Activated naive CD8-positive, alpha-beta T cell (primary cell): Measurements from ENCODE around the gene SFR1.

Experiments used
- H3K27ac Mint-ChIP-seq: one replicate; pipeline ENCODE4 v1.8.0; 2021; ENCODE audit warnings: mixed read lengths
- H3K27me3 Mint-ChIP-seq: one replicate; pipeline ENCODE4 v1.8.0; 2021; ENCODE audit warnings: mixed read lengths
- H3K36me3 Mint-ChIP-seq: one replicate; pipeline ENCODE4 v1.8.0; 2021; ENCODE audit warnings: mixed read lengths
- H3K4me1 Mint-ChIP-seq: one replicate; pipeline ENCODE4 v1.8.0; 2021; ENCODE audit warnings: low read depth, mixed read lengths
- H3K4me3 Mint-ChIP-seq: one replicate; pipeline ENCODE4 v1.8.0; 2021; ENCODE audit warnings: mild to moderate bottlenecking, mixed read lengths
- H3K9me3 Mint-ChIP-seq: one replicate; pipeline ENCODE4 v1.8.0; 2021; ENCODE audit warnings: low read depth, mixed read lengths

Gene SFR1

DNA sequence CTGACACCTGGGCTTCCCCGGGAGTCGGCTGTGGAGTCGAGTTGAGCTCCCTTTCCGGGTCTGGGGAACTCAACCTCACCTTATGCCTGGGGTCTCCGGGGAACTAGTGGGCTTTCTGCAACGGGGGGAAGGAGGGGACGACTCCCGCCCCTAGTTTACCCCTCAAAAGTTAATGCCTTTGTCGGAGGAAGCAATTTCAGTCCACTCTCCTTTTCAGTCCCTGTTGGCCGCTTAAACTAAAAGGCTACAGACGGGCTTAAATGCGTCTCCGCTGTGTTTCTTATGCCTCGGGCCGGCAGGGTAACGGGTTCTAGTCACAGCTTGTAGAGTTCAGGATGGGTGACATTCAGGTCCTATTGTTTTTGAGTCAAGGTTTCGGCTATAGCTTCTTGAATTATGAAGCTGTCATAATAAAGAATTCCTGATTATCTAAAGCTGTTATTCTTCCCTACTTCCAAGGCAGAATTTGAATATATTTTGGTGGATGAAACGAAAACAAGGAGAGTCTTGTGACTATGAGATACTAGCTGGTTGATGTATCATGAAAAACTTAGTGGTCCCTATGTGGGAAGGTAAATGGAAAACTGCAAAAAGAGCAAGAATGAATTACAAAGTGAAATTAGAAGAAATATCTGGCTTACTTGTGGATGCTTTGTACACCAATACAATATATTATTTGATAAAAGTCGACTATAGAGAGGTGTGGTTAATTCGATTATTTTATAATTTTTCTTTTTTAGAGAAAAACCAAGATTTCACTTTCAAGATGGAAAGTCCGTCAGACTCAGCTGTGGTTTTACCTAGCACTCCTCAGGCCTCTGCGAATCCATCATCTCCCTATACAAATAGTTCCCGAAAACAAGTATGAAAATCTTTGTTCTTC, 495 bp downstream of the SFR1 start:
- Mint-ChIP-seq H3K4me3 (peak overlapping the region; percentile 93), H3K27ac (peak overlapping the region; percentile 97), H3K4me1 (peaks cover 41% of the 10 kb centered on the region), H3K27me3 (peaks cover 2% of the 10 kb centered on the region), H3K9me3 (no peaks in the 10 kb centered on the region), H3K36me3 (no peaks in the 10 kb centered on the region)

- Mint-ChIP-seq H3K27ac (peak overlapping the region; percentile 70), H3K9me3 (no peaks in the 10 kb centered on the region), H3K4me3 (peak overlapping the region; percentile 93), H3K4me1 (peaks cover 33% of the 10 kb centered on the region), H3K36me3 (no peaks in the 10 kb centered on the region), H3K27me3 (no peaks in the 10 kb centered on the region)
Observed at GRCh38 chr10:104123397-104123796, 1.4 kb downstream of the SFR1 start.

GRCh38 chr10:104127411-104127810, 5.4 kb downstream of the SFR1 start:
- Mint-ChIP-seq H3K9me3 (no peaks in the 10 kb centered on the region), H3K27ac (no peak overlapping the region)

GRCh38 chr10:104128214-104128613, 6.2 kb downstream of the SFR1 start:
- H3K27ac Mint-ChIP-seq = no peak overlapping the region

More at GRCh38 chr10:104127411-104127810, 5.4 kb downstream of the SFR1 start:
- Mint-ChIP-seq H3K4me1 (peaks cover 18% of the 10 kb centered on the region), H3K36me3 (no peaks in the 10 kb centered on the region), H3K4me3 (no peak overlapping the region), H3K27me3 (no peaks in the 10 kb centered on the region)

DNA sequence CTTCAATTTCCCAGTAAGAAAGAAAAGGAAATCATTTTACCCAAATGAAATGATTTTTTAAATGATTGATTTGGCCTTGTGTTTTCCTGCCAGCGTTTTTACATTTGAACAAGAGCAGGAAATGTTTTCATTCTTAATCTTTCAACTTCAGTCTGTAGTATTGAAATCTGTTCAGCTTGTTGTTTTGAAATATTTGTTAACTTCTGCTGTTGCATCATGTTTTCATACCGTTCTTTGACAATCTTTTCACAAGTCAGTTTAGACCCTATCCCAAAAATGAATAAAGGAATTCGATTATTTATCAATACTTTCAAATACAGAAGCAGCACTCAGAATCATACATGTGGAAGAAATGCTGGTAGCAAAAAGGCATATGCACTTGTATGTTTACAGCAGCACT, 8.1 kb downstream of the SFR1 start:
- peaks cover 2% of the 10 kb centered on the region for H3K36me3 Mint-ChIP-seq
- H3K9me3 Mint-ChIP-seq = no peaks in the 10 kb centered on the region
- no peak overlapping the region for H3K27ac Mint-ChIP-seq

More at GRCh38 chr10:104128214-104128613, 6.2 kb downstream of the SFR1 start:
- no peaks in the 10 kb centered on the region for H3K36me3 Mint-ChIP-seq
- H3K4me3 Mint-ChIP-seq = no peak overlapping the region
- peaks cover 4% of the 10 kb centered on the region for H3K27me3 Mint-ChIP-seq
- H3K4me1 Mint-ChIP-seq = peaks cover 11% of the 10 kb centered on the region
- no peaks in the 10 kb centered on the region for H3K9me3 Mint-ChIP-seq

DNA sequence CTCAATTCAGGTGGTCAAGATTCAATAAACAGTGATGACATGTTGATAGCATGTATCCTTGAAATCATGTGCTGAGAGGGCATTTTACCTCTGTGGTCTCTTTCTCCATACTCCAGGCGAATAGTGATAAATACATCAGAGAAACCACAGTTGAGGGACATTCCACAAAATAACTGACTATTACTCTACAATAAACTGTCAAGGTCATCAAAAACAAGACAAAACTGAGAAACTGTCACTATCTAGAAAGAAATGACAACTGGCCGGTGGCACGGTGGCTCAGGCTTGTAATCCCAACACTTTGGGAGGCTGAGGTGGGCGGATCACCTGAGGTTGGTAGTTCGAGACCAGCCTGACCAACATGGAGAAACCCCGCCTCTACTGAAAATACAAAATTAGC, 16.2 kb downstream of the SFR1 start:
- Mint-ChIP-seq H3K27me3 (peaks cover 8% of the 10 kb centered on the region), H3K4me3 (no peak overlapping the region), H3K36me3 (peaks cover 2% of the 10 kb centered on the region), H3K27ac (no peak overlapping the region), H3K4me1 (no peaks in the 10 kb centered on the region), H3K9me3 (no peaks in the 10 kb centered on the region)

More for the DNA sequence above, 8.1 kb downstream of the SFR1 start:
- H3K4me1 Mint-ChIP-seq = peaks cover 4% of the 10 kb centered on the region
- H3K27me3 Mint-ChIP-seq = peaks cover 8% of the 10 kb centered on the region
- H3K4me3 Mint-ChIP-seq = no peak overlapping the region

DNA sequence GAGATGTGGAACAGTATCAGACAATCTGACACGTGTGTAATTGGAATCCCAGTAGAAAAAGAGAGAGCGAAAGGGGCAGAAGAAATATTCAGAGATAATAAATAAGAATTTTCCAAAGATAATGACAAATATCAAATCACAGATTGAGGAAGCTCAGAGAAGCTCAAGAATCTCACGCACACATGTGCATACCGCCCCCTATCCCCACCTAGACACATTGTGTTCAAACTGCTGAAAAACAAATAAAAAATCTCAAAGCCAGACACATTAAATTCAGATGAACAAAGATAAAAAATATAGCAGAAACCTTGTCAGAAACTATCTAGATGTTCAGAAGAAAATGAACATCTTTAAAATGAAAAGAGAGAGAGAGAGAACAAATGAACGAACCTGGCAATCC, 17.2 kb downstream of the SFR1 start:
- Mint-ChIP-seq H3K4me1 (no peaks in the 10 kb centered on the region), H3K36me3 (no peaks in the 10 kb centered on the region), H3K4me3 (no peak overlapping the region), H3K27ac (no peak overlapping the region), H3K9me3 (no peaks in the 10 kb centered on the region), H3K27me3 (peaks cover 7% of the 10 kb centered on the region)

GRCh38 chr10:104142081-104142480, 20.1 kb downstream of the SFR1 start:
- H3K4me3 Mint-ChIP-seq = no peak overlapping the region
- H3K4me1 Mint-ChIP-seq = no peaks in the 10 kb centered on the region
- no peaks in the 10 kb centered on the region for H3K36me3 Mint-ChIP-seq
- no peaks in the 10 kb centered on the region for H3K9me3 Mint-ChIP-seq
- H3K27ac Mint-ChIP-seq = no peak overlapping the region
- H3K27me3 Mint-ChIP-seq = peaks cover 7% of the 10 kb centered on the region

- no peaks in the 10 kb centered on the region for H3K9me3 Mint-ChIP-seq
- H3K27me3 Mint-ChIP-seq = peaks cover 7% of the 10 kb centered on the region
- no peaks in the 10 kb centered on the region for H3K4me1 Mint-ChIP-seq
Observed at GRCh38 chr10:104143829-104144228, 21.9 kb downstream of the SFR1 start.

DNA sequence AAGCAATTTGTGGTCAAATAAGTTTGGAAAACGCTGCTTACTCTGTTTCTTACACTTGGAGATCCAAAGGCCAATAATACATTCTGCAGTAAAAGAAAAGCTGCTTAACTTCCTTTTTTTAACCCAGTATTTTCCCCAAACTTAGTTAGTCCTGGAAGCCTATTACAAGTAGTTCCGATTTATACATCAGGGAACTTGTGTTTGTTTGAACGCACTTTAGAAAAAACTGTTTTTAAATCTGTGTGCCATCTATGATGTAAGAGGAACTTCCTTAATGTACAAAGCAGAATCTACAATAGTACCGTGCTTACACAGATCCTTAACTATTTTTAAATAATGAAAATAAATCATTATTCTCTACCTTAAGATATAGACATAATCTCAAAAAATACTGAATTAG, 23.0 kb downstream of the SFR1 start:
- H3K27me3 Mint-ChIP-seq = peaks cover 9% of the 10 kb centered on the region
- no peaks in the 10 kb centered on the region for H3K9me3 Mint-ChIP-seq
- H3K27ac Mint-ChIP-seq = no peak overlapping the region
- H3K36me3 Mint-ChIP-seq = no peaks in the 10 kb centered on the region
- H3K4me3 Mint-ChIP-seq = no peak overlapping the region
- H3K4me1 Mint-ChIP-seq = no peaks in the 10 kb centered on the region

More at GRCh38 chr10:104143829-104144228, 21.9 kb downstream of the SFR1 start:
- no peaks in the 10 kb centered on the region for H3K36me3 Mint-ChIP-seq
- H3K27ac Mint-ChIP-seq = no peak overlapping the region
- no peak overlapping the region for H3K4me3 Mint-ChIP-seq

- peaks cover 7% of the 10 kb centered on the region for H3K36me3 Mint-ChIP-seq
- peaks cover 3% of the 10 kb centered on the region for H3K9me3 Mint-ChIP-seq
- no peak overlapping the region for H3K4me3 Mint-ChIP-seq
- no peaks in the 10 kb centered on the region for H3K4me1 Mint-ChIP-seq
- peaks cover 12% of the 10 kb centered on the region for H3K27me3 Mint-ChIP-seq
- H3K27ac Mint-ChIP-seq = no peak overlapping the region
Observed at GRCh38 chr10:104146882-104147281, 24.9 kb downstream of the SFR1 start.

DNA sequence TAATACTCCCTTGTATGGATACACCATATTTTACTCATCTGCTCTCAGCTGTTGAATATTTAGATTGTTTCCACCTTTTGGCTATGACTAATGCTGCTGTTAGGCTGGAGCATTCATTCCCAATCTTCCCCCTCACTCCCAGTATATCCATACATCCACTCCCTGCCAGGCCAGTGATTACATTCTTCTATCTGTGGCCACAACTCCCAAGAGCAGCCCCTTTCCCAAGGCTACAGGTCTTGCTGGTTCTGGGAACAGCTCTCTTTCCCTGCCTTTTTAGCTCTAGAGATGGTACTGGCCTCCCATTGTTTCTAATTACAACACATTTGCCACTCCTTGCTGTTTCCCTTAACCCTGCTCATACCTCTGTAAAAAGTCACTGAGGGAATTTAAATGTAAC, 28.2 kb downstream of the SFR1 start:
- H3K36me3 Mint-ChIP-seq = peaks cover 15% of the 10 kb centered on the region
- H3K4me1 Mint-ChIP-seq = no peaks in the 10 kb centered on the region
- H3K4me3 Mint-ChIP-seq = no peak overlapping the region
- peaks cover 12% of the 10 kb centered on the region for H3K9me3 Mint-ChIP-seq
- no peak overlapping the region for H3K27ac Mint-ChIP-seq
- H3K27me3 Mint-ChIP-seq = peaks cover 15% of the 10 kb centered on the region

GRCh38 chr10:104151737-104152136, 29.8 kb downstream of the SFR1 start:
- peaks cover 12% of the 10 kb centered on the region for H3K9me3 Mint-ChIP-seq
- H3K4me1 Mint-ChIP-seq = no peaks in the 10 kb centered on the region
- no peak overlapping the region for H3K4me3 Mint-ChIP-seq
- H3K36me3 Mint-ChIP-seq = peaks cover 15% of the 10 kb centered on the region
- no peak overlapping the region for H3K27ac Mint-ChIP-seq
- peaks cover 22% of the 10 kb centered on the region for H3K27me3 Mint-ChIP-seq

GRCh38 chr10:104155591-104155990, 33.6 kb downstream of the SFR1 start:
- Mint-ChIP-seq H3K27me3 (peaks cover 18% of the 10 kb centered on the region), H3K9me3 (peaks cover 12% of the 10 kb centered on the region), H3K36me3 (peaks cover 15% of the 10 kb centered on the region), H3K4me3 (no peak overlapping the region), H3K4me1 (no peaks in the 10 kb centered on the region), H3K27ac (peak overlapping the region; percentile 19)

DNA sequence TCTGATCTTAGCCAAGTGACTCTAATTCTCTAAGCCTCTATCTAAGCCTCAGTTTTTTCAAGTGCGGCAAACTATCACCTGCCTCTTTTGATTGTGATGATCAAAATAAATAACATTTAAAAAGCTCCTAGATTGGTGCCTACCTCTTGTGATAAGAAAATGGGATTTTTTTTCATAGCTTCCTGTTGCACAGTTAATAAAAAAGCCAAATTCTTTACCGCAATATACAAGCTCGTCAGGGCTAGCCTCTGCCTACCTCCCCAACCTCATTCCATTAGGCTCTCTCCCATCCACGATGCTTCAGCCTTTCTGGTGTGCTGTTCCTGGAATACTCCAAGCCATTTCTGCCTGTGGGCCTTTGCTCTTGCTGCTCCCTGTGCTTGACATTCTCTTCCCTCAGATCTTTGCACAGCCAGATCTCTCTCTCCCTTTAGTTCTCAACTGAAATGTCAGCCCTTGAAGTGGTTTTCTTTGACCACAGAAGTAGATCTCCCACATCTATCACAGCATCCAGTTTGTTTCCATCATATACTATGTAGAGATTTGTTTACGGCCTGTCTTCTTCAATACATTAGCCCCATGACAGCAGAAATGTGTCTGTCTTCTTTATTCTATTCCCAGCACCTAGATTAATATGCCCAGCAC, 48.8 kb downstream of the SFR1 start:
- Mint-ChIP-seq H3K4me3 (peak overlapping the region; percentile 51), H3K9me3 (peaks cover 7% of the 10 kb centered on the region), H3K27ac (no peak overlapping the region), H3K4me1 (peaks cover 20% of the 10 kb centered on the region), H3K36me3 (no peaks in the 10 kb centered on the region), H3K27me3 (peaks cover 4% of the 10 kb centered on the region)
